ENCODE results near the gene TSC22D4. TPM values are rescaled to one million over a fixed set of nuclear protein-coding genes. Genes with fewer than 3 reads are reported as not detected.

TSC22D4 gene
- total and polyA plus RNA-seq, 2 donors (not counting 1 experiment from before 2014, with no cell fraction given) = 13.2 to 21.1 TPM

- Histone ChIP-seq H3K4me3 (replicated peaks in 1 of 4; ENCODE audit: control extremely low read depth in 1 of 4, insufficient read depth in 1 of 4, low read depth in 3 of 4, low read length in 4 of 4) (no peak overlapping the region), H3K27me3 (ENCODE audit: control insufficient read depth, insufficient read depth, low read length) (no peaks in the 10 kb centered on the region), H4K20me1 (ENCODE audit: control insufficient read depth, extremely low read depth, insufficient read depth, low read length) (no peaks in the 10 kb centered on the region), H3K9ac (ENCODE audit: insufficient read depth, low read length) (no peak overlapping the region), H3K4me2 (ENCODE audit: extremely low read depth, insufficient read depth, low read length) (no peak overlapping the region), H2AFZ (ENCODE audit: low read length) (no peak overlapping the region), H3K27ac (ENCODE audit: insufficient read depth, low read length) (no peak overlapping the region), H3K4me1 (ENCODE audit: control insufficient read depth, extremely low read depth, insufficient read depth, low read length) (peaks cover 9% of the 10 kb centered on the region), H3K79me2 (ENCODE audit: control insufficient read depth, insufficient read depth, low read length) (no peaks in the 10 kb centered on the region), H3K36me3 (ENCODE audit: control insufficient read depth, insufficient read depth, low read length) (no peaks in the 10 kb centered on the region), H3K9me3 (ENCODE audit: control insufficient read depth, insufficient read depth, low read depth, low read length) (no peaks in the 10 kb centered on the region)
- TF ChIP-seq EZH2 (IDR thresholded peaks at IDR 0.05; ENCODE audit: low read length, missing control alignments) (no peak), CTCF (conservative IDR thresholded peaks at IDR 0.05 in 1 of 2, IDR thresholded peaks at IDR 0.05 in 1 of 2; ENCODE audit: low read depth in 1 of 2, low read length in 2 of 2) (no peak)
- DNase-seq (ENCODE audit: low read depth in 2 of 2) = no peak
Measured at GRCh38 chr7:100513212-100513810, 34.3 kb upstream of the TSC22D4 start.

DNA sequence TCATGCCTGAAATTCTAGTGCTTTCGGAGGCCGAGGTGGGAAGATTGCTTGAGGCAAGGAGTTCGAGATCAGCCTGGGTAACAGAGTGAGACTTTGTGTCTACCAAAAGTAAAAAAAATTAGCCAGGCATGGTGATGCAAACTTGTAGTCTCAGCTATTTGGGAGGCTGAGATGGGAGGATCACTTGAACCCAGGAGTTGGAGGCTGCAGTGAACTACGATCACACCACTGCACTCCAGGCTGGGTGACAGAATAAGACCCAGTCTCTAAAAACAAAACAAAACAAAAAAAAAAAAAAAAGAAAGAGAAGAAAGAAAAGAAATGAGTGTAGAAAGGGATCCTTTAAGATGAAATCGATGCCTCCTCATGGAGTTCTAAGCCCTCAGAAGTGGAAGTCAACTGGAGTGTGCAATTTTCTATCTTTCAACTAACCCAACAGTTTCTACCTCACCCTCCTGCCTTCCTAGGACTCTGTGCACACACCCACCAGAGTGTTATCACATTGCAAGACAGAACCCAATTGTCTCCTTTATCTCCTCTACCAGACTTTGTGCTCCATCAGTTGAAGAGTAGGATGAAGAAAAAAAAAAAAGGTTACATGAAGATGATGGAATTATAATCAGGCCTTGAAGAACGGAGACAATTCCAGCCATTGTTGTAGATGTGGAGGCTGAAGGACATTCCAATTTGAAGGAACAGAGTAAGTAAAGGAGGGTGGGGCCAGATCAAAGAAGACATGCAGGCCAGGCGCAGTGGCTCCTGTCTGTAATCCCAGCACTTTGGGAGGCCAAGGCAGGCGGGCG is 31.6 kb upstream of the TSC22D4 start:
- H2AFZ ChIP-seq (ENCODE audit: low read length) = no peak overlapping the region
- TF ChIP-seq CTCF (conservative IDR thresholded peaks at IDR 0.05 in 1 of 2, IDR thresholded peaks at IDR 0.05 in 1 of 2; ENCODE audit: low read depth in 1 of 2, low read length in 2 of 2) = no peak
- TF ChIP-seq EZH2 (IDR thresholded peaks at IDR 0.05; ENCODE audit: low read length, missing control alignments) = no peak
- peaks cover 5% of the 10 kb centered on the region for H3K4me1 ChIP-seq (ENCODE audit: control insufficient read depth, extremely low read depth, insufficient read depth, low read length)
- no peaks in the 10 kb centered on the region for H3K9me3 ChIP-seq (ENCODE audit: control insufficient read depth, insufficient read depth, low read depth, low read length)
- no peaks in the 10 kb centered on the region for H3K36me3 ChIP-seq (ENCODE audit: control insufficient read depth, insufficient read depth, low read length)
- no peaks in the 10 kb centered on the region for H3K27me3 ChIP-seq (ENCODE audit: control insufficient read depth, insufficient read depth, low read length)
- no peak overlapping the region for H3K27ac ChIP-seq (ENCODE audit: insufficient read depth, low read length)
- no peak for DNase-seq (ENCODE audit: low read depth in 2 of 2)
- H3K4me2 ChIP-seq (ENCODE audit: extremely low read depth, insufficient read depth, low read length) = no peak overlapping the region
- H3K79me2 ChIP-seq (ENCODE audit: control insufficient read depth, insufficient read depth, low read length) = no peaks in the 10 kb centered on the region
- H4K20me1 ChIP-seq (ENCODE audit: control insufficient read depth, extremely low read depth, insufficient read depth, low read length) = no peaks in the 10 kb centered on the region
- no peak overlapping the region for H3K4me3 ChIP-seq (replicated peaks in 1 of 4; ENCODE audit: control extremely low read depth in 1 of 4, insufficient read depth in 1 of 4, low read depth in 3 of 4, low read length in 4 of 4)
- no peak overlapping the region for H3K9ac ChIP-seq (ENCODE audit: insufficient read depth, low read length)

GRCh38 chr7:100509231-100509630 is 30.2 kb upstream of the TSC22D4 start:
- Histone ChIP-seq H3K9me3 (ENCODE audit: control insufficient read depth, insufficient read depth, low read depth, low read length) (no peaks in the 10 kb centered on the region), H3K36me3 (ENCODE audit: control insufficient read depth, insufficient read depth, low read length) (no peaks in the 10 kb centered on the region), H3K27me3 (ENCODE audit: control insufficient read depth, insufficient read depth, low read length) (no peaks in the 10 kb centered on the region), H3K4me1 (ENCODE audit: control insufficient read depth, extremely low read depth, insufficient read depth, low read length) (peaks cover 2% of the 10 kb centered on the region), H3K9ac (ENCODE audit: insufficient read depth, low read length) (no peak overlapping the region), H3K27ac (ENCODE audit: insufficient read depth, low read length) (no peak overlapping the region), H3K79me2 (ENCODE audit: control insufficient read depth, insufficient read depth, low read length) (no peaks in the 10 kb centered on the region), H2AFZ (ENCODE audit: low read length) (peak overlapping the region; percentile 55), H3K4me3 (replicated peaks in 1 of 4; ENCODE audit: control extremely low read depth in 1 of 4, insufficient read depth in 1 of 4, low read depth in 3 of 4, low read length in 4 of 4) (no peak overlapping the region), H4K20me1 (ENCODE audit: control insufficient read depth, extremely low read depth, insufficient read depth, low read length) (no peaks in the 10 kb centered on the region), H3K4me2 (ENCODE audit: extremely low read depth, insufficient read depth, low read length) (no peak overlapping the region)
- peak; percentile 71 to 81 for DNase-seq (ENCODE audit: low read depth in 2 of 2)
- TF ChIP-seq CTCF (conservative IDR thresholded peaks at IDR 0.05 in 1 of 2, IDR thresholded peaks at IDR 0.05 in 1 of 2; ENCODE audit: low read depth in 1 of 2, low read length in 2 of 2) (no peak), EZH2 (IDR thresholded peaks at IDR 0.05; ENCODE audit: low read length, missing control alignments) (no peak)

All from fibroblast of lung (primary cell).